ENCODE results near the gene PRKAA2. TPM values are rescaled to one million over a fixed set of nuclear protein-coding genes. Genes with fewer than 3 reads are reported as not detected.

PRKAA2 gene
- total and polyA plus RNA-seq, 2 of the 13 experiments (the other 11 are each of a cell fraction or from before 2014, with no cell fraction given), result 6.0 to 7.5 TPM

- POLR2A ChIA-PET, result no interaction called here
- in situ Hi-C loops (cut with HindIII; ENCODE audit: extremely low pct_ligation_motif_present, low pct_unique_long_range_greater_than_20kb) (no loop called here), intact Hi-C loops (cut with micrococcal nuclease; ENCODE audit: unreplicated experiment) (no loop called here)
- H2AFZ ChIP-seq (ENCODE audit: low read length), result no peak overlapping the region
- H3K4me3 ChIP-seq (replicated peaks in 1 of 3; ENCODE audit: insufficient read depth in 1 of 3, low read depth in 2 of 3, low read length in 3 of 3), result no peak overlapping the region
- no peaks in the 10 kb centered on the region for H4K20me1 ChIP-seq (ENCODE audit: insufficient read depth, low read length)
- H3K27me3 ChIP-seq (ENCODE audit: control insufficient read depth in 1 of 2, insufficient read depth in 2 of 2, low read length in 2 of 2), result no peaks in the 10 kb centered on the region
- peaks cover 4 to 11% of the 10 kb centered on the region in 2 experiments; a peak in 4 of 5 replicates for H3K36me3 ChIP-seq (replicated peaks in 1 of 2; ENCODE audit: control insufficient read depth in 1 of 2, insufficient read depth in 2 of 2, low read length in 2 of 2)
- H3K27ac ChIP-seq (ENCODE audit: extremely low read length, insufficient read depth, low read length), result no peak overlapping the region
- no peak for TF ChIP-seq FLYWCH1 (CRISPR knock-in tag; IDR thresholded peaks at IDR 0.05)
- no peak for TF ChIP-seq ZNF569 (CRISPR knock-in tag; IDR thresholded peaks at IDR 0.05; ENCODE audit: borderline replicate concordance)
- no peak for TF ChIP-seq ZBTB49 (CRISPR knock-in tag; IDR thresholded peaks at IDR 0.05; ENCODE audit: borderline replicate concordance)
- no peak for TF ChIP-seq ZNF30 (CRISPR knock-in tag; IDR thresholded peaks at IDR 0.05)
- no peak for TF ChIP-seq HIVEP1 (CRISPR knock-in tag; IDR thresholded peaks at IDR 0.05)
- TF ChIP-seq XRCC5 (optimal IDR thresholded peaks at IDR 0.05; ENCODE audit: low read length), result no peak
- no peak for TF ChIP-seq ZKSCAN1 (IDR thresholded peaks at IDR 0.05; ENCODE audit: low read length)
- no peak for TF ChIP-seq ZNF280B (CRISPR knock-in tag; IDR thresholded peaks at IDR 0.05; ENCODE audit: borderline replicate concordance)
- no peak for TF ChIP-seq ZNF501 (CRISPR knock-in tag; IDR thresholded peaks at IDR 0.05)
- no peak for TF ChIP-seq KDM4B (CRISPR knock-in tag; IDR thresholded peaks at IDR 0.05)
- TF ChIP-seq CREBL2 (CRISPR knock-in tag; IDR thresholded peaks at IDR 0.05; ENCODE audit: borderline replicate concordance), result no peak
- TF ChIP-seq ZNF18 (CRISPR knock-in tag; IDR thresholded peaks at IDR 0.05; ENCODE audit: insufficient replicate concordance), result no peak
- CTCF ChIA-PET (ENCODE audit: low intra/inter-chr PET ratio, low total read pairs), result no interaction called here
- WGBS (ENCODE audit: low lambda C conversion rate), result 53% methylated on average over 2 of the region's 2 CpGs
- H3K9ac ChIP-seq (ENCODE audit: insufficient read depth, low read depth, low read length), result no peak overlapping the region
- peaks cover 9% of the 10 kb centered on the region for H3K79me2 ChIP-seq (ENCODE audit: insufficient read depth, low read length)
- no peak for ATAC-seq
- H3K4me2 ChIP-seq (ENCODE audit: low read depth, low read length), result no peak overlapping the region
- H3K9me3 ChIP-seq (ENCODE audit: low read length), result no peaks in the 10 kb centered on the region
- peaks cover 10% of the 10 kb centered on the region; the same call in 1 of the 2 replicates for H3K4me1 ChIP-seq (ENCODE audit: insufficient read depth, low read length)
- no peak for FAIRE-seq
- BruUV-seq (replicated peaks), result TSS peak; percentile 15
- no peak for DNase-seq (ENCODE audit: low spot score)
These were observed 31.5 kb downstream of the PRKAA2 start for GRCh38 chr1:56676571-56677035.

Measured in HepG2 (cell line).